ENCODE data around the gene NANS.

DNA sequence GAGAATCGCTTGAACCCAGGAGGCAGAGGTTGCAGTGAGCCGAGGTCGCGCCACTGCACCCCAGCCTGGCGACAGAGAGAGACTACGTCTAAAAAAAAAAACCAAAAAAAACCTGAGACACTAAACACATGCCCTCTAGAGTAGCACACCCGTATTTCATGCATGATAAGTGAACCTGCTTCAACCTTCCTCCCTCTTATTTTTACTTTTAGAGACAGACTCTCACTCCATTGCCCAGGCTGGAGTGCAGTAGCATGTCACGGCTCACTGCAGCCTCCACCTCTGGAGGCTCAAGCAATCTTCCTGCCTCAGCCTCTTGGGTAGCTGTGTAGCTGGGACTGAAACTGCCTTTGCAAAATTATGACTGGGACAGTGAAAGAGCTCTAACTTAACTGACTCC is 17.6 kb upstream of the NANS start:
- TF ChIP-seq, protein P1, sequence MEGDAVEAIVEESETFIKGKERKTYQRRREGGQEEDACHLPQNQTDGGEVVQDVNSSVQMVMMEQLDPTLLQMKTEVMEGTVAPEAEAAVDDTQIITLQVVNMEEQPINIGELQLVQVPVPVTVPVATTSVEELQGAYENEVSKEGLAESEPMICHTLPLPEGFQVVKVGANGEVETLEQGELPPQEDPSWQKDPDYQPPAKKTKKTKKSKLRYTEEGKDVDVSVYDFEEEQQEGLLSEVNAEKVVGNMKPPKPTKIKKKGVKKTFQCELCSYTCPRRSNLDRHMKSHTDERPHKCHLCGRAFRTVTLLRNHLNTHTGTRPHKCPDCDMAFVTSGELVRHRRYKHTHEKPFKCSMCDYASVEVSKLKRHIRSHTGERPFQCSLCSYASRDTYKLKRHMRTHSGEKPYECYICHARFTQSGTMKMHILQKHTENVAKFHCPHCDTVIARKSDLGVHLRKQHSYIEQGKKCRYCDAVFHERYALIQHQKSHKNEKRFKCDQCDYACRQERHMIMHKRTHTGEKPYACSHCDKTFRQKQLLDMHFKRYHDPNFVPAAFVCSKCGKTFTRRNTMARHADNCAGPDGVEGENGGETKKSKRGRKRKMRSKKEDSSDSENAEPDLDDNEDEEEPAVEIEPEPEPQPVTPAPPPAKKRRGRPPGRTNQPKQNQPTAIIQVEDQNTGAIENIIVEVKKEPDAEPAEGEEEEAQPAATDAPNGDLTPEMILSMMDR (IDR thresholded peaks at IDR 0.05): no peak
- TF ChIP-seq EZH2 (IDR thresholded peaks at IDR 0.05): no peak

Data from neural progenitor cell (in vitro differentiated cells).